ENCODE measurements around the gene PLA2G4F.

PLA2G4F gene

GRCh38 chr15:42143866-42144625 is 12.4 kb downstream of the PLA2G4F start:
- TF ChIP-seq CTCF (IDR thresholded peaks at IDR 0.05; ENCODE audit: low read depth, low read length, missing control alignments), result no peak
- no peak for DNase-seq (ENCODE audit: extremely low read depth, low read depth)
- no peak overlapping the region for H3K4me3 ChIP-seq (replicated peaks; ENCODE audit: low read depth, low read length)

DNA sequence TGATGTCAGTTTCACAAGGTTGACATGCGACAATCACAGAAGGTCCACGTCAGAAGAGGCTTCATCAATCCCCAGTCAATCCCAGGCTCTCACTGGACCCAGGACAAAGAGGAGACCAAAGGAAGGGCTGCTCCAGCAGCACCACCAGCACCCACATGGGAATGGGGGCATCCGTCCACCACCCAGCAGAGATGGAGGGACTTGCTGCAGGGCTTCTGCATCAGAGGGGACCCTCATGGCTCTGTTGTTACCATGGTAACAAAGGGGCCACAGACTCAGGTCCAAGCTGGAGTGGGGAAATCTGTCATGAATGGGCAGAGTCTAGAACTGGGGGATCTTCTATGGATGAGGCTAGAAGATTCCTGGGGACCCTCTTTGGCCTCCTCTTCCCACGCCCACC is 13.1 kb downstream of the PLA2G4F start:
- no peak for TF ChIP-seq CTCF (IDR thresholded peaks at IDR 0.05; ENCODE audit: low read depth, low read length, missing control alignments)
- no peak for DNase-seq (ENCODE audit: extremely low read depth, low read depth)
- H3K4me3 ChIP-seq (replicated peaks; ENCODE audit: low read depth, low read length), result no peak overlapping the region

- TF ChIP-seq CTCF (IDR thresholded peaks at IDR 0.05; ENCODE audit: low read depth, low read length, missing control alignments), result no peak
- H3K4me3 ChIP-seq (replicated peaks; ENCODE audit: low read depth, low read length), result no peak overlapping the region
- no peak for DNase-seq (ENCODE audit: extremely low read depth, low read depth)
These were observed 14.4 kb downstream of the PLA2G4F start for GRCh38 chr15:42141795-42142667.

DNA sequence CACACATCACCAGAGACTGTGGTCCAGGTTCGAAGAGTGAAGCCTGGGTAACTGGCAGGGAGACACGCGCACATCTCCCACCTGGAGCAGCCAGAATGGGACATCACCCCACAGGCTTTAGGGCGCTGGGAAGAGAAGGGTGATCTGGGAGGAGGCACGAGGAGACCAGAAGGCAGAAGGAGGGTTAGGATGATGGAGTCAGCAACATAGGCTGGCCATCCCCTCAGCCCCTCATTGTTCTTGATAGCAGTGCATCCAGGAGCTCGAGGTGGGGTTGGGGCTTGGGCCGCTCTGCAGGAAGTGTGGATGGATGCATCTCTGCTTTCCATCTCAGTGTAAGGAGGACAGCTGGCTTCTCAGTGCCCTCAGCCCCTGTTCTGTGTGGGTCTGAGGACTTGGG is 15.2 kb downstream of the PLA2G4F start:
- no peak for DNase-seq (ENCODE audit: extremely low read depth, low read depth)
- no peak for TF ChIP-seq CTCF (IDR thresholded peaks at IDR 0.05; ENCODE audit: low read depth, low read length, missing control alignments)
- no peak overlapping the region for H3K4me3 ChIP-seq (replicated peaks; ENCODE audit: low read depth, low read length)

DNA sequence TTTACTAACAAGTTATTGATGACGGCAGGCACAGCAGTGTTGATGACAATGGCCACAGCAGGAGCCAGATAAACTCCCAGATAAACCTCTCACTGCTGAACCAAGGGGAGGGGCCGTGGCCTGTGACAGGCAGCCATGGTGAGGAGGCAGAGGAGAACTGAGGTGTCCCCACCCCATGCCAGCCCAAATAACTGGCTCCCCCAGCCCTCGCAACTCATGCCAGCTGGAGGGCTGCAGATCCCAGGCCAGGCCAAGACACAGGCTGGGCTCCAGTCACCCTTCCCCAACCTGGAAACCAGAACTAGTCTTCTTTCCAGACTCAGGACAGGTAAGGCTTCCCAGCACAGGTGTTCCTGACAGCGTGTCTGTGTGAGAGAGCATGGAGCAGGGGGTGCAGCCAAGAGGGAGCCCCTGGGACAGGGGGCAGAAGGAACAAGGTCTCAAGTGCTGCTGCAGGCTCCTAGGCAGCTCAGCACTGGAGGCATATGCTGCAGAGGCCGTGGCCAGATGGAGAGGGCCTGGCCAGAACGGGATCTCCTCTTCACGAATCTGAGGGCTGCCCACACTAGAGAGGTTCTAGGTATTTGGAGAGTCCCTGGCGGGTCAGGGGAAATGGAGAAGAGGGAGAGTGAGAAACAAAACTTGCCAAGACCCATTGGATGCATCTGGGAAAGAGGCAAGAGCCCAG is 15.9 kb downstream of the PLA2G4F start:
- no peak for TF ChIP-seq CTCF (IDR thresholded peaks at IDR 0.05; ENCODE audit: low read depth, low read length, missing control alignments)
- H3K4me3 ChIP-seq (replicated peaks; ENCODE audit: low read depth, low read length), result no peak overlapping the region
- no peak for DNase-seq (ENCODE audit: extremely low read depth, low read depth)

- no peak overlapping the region for H3K4me3 ChIP-seq (replicated peaks; ENCODE audit: low read depth, low read length)
- TF ChIP-seq CTCF (IDR thresholded peaks at IDR 0.05; ENCODE audit: low read depth, low read length, missing control alignments), result no peak
- no peak for DNase-seq (ENCODE audit: extremely low read depth, low read depth)
These were observed 16.8 kb downstream of the PLA2G4F start for GRCh38 chr15:42139596-42139995.
